Measurements from ENCODE around the gene GCKR. TPM values are rescaled to one million over a fixed set of nuclear protein-coding genes. Genes with fewer than 3 reads are reported as not detected.
"Not testable (repeated sequence)": the region's sequence is repeated elsewhere in the genome, so short reads cannot be mapped to it uniquely, and the experiment has no call there.

The GCKR gene
- total RNA-seq, 4 donors from 2014 or later: 0.61 to 0.69 TPM; not detected in 2

GRCh38 chr2:27522400-27522945, 25.8 kb downstream of the GCKR start:
- Histone ChIP-seq H3K36me3 (no peaks in the 10 kb centered on the region), H3K27ac (no peak overlapping the region), H3K4me1 (no peaks in the 10 kb centered on the region), H3K27me3 (no peaks in the 10 kb centered on the region), H3K4me3 (no peak overlapping the region), H3K9me3 (no peaks in the 10 kb centered on the region)
- TF ChIP-seq CTCF (IDR thresholded peaks at IDR 0.05): no peak
- TF ChIP-seq POLR2A (IDR thresholded peaks at IDR 0.05): no peak
- intact Hi-C loops (cut with DNase I; ENCODE audit: low total_unique reads): no loop called here
- no peak for DNase-seq

GRCh38 chr2:27527182-27527581, 30.5 kb downstream of the GCKR start:
- no peak for DNase-seq
- Histone ChIP-seq H3K9me3 (no peaks in the 10 kb centered on the region), H3K36me3 (no peaks in the 10 kb centered on the region), H3K4me1 (no peaks in the 10 kb centered on the region), H3K4me3 (no peak overlapping the region), H3K27me3 (no peaks in the 10 kb centered on the region), H3K27ac (no peak overlapping the region)
- TF ChIP-seq CTCF (IDR thresholded peaks at IDR 0.05) (no peak), POLR2A (IDR thresholded peaks at IDR 0.05) (no peak)
- intact Hi-C loops (cut with DNase I; ENCODE audit: low total_unique reads): no loop called here

GRCh38 chr2:27531983-27532382, 35.3 kb downstream of the GCKR start:
- Histone ChIP-seq H3K27me3 (no peaks in the 10 kb centered on the region), H3K9me3 (no peaks in the 10 kb centered on the region), H3K36me3 (no peaks in the 10 kb centered on the region), H3K4me3 (no peak overlapping the region), H3K27ac (no peak overlapping the region), H3K4me1 (no peaks in the 10 kb centered on the region)
- intact Hi-C loops (cut with DNase I; ENCODE audit: low total_unique reads): no loop called here
- TF ChIP-seq CTCF (IDR thresholded peaks at IDR 0.05): no peak
- no peak for TF ChIP-seq POLR2A (IDR thresholded peaks at IDR 0.05)
- no peak for DNase-seq

- Histone ChIP-seq H3K4me3 (no peak overlapping the region), H3K27ac (no peak overlapping the region), H3K9me3 (no peaks in the 10 kb centered on the region), H3K27me3 (no peaks in the 10 kb centered on the region), H3K4me1 (no peaks in the 10 kb centered on the region), H3K36me3 (no peaks in the 10 kb centered on the region)
- intact Hi-C loops (cut with DNase I; ENCODE audit: low total_unique reads): no loop called here
- no peak for TF ChIP-seq CTCF (IDR thresholded peaks at IDR 0.05)
- TF ChIP-seq POLR2A (IDR thresholded peaks at IDR 0.05): no peak
- DNase-seq: no peak
These were observed 40.6 kb downstream of the GCKR start for GRCh38 chr2:27537287-27537686.

GRCh38 chr2:27538839-27539450, 42.3 kb downstream of the GCKR start:
- H3K27me3 ChIP-seq; H3K4me3 ChIP-seq; H3K4me1 ChIP-seq; H3K27ac ChIP-seq; DNase-seq; intact Hi-C loops (cut with DNase I; ENCODE audit: low total_unique reads); H3K9me3 ChIP-seq; H3K36me3 ChIP-seq: not testable (repeated sequence)

- H3K27ac ChIP-seq; intact Hi-C loops (cut with DNase I; ENCODE audit: low total_unique reads); H3K4me3 ChIP-seq; H3K9me3 ChIP-seq; H3K4me1 ChIP-seq; H3K36me3 ChIP-seq; DNase-seq; H3K27me3 ChIP-seq: not testable (repeated sequence)
These were observed 43.0 kb downstream of the GCKR start for GRCh38 chr2:27539649-27540048.

Data from uterus (tissue), 4 donors.